ENCODE measurements around the gene PSMA3.

The PSMA3 gene

DNA sequence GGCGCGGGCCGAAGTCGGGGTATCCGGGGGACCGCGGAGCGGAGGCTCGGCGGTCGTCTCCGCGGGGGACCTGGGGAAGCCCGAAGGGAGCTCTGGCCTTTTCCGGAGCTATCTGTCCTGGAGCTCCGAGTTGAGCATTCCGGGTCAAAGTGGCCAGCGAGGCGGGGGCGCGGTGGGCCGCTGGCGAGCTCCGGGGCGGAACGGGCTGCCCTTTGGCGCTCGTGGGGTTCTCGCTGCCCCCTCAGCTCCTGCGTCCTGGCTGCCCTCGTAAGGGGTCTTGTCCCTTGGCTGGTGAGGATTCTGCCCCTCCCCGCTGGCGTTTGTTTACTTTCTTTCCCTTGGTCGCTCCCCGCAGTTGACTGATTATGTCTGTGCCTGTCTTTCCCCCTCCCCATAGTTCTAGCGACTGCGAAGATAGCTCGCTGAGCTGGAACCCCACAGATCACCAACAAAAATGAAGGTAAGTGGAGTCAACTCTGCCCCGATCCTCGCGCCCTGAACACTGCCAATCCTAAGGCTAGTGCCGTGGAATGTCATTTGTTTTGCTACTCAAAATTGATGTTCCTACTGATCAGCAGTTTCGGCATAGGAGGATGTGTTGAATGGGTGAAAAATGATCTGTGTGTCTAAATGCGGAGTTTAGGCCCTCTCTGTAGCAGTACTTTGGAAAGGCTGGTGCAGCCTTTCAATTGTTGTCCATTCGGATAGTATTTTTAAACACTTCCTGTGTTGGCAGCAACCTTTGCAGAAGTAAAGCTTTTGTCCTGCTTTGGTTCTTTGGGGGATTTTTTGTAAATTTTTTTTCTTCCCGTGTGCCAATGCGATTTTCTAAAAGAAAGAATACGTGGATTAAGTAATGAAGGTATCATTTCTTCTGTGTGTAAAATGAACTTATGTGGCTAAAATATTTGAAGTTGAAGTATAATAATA, 55.0 kb downstream of the PSMA3 start:
- peak in 1 of 2 experiments; percentile 34 for DNase-seq

DNA sequence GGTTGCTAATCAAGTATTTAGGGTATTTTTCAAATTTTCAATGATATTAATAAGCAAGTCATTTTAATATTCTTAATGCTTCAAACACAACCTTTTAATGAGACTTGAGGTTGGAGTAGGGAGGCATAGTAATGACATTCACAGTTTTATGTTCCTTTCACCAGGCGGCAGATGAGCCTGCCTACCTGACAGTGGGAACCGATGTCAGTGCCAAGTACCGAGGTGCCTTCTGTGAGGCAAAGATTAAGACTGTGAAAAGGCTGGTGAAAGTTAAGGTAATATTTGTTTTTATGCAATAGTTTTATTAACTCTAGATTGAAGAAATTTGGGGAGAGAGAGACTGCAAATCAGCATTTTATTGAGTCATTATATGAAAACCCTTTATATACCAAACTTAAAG, 56.8 kb downstream of the PSMA3 start:
- DNase-seq, result no peak

DNA sequence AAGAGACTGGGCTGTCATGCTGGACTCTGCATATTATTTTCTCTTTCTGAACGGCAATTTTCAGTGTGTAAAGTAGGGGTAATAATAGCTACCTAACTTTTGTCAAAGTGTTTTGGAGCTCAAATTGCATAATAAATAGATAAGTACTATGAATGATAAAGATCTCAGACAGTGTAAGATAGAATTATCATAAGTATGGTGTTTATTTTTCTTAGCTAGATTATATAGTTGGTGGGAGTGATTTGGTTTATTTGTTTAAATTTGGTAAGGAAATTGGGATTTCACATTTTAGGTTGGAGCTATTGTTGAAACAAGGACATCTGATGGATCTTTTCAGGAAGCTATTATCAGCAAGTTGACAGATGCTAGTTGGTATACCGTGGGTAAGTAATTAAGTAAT, 61.1 kb downstream of the PSMA3 start:
- DNase-seq, result no peak

DNA sequence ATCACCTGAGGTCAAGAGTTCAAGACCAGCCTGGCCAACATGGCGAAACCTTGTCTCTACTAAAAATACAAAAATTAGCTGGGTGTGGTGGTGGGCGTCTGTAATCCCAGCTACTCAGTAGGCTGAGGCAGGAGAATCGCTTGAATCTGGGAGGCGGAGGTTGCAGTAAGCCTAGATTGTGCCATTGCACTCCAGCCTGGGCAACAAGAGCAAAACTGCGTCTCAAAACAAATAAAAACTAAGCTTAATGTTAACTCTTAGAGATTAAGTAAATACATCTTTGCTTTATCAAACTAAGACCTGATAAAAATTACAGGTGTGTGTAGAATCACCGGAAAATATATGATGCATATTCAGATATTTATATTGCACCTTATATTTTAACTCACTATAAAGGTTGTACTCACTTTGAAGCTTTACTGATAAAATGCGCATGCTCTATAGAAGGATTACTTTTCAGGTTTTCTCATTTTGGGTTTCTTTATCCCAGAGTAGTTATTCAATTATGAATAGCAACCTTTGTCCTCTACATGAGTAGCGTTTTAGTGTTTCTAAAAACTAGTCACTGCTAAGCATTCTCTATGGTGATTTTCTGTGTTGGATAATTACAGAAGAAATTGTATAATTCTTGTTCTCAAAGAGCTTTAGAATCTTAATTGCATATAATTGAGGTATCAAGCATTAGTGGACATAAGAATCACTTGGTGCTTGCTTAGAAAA, 63.1 kb downstream of the PSMA3 start:
- DNase-seq, result no peak

DNA sequence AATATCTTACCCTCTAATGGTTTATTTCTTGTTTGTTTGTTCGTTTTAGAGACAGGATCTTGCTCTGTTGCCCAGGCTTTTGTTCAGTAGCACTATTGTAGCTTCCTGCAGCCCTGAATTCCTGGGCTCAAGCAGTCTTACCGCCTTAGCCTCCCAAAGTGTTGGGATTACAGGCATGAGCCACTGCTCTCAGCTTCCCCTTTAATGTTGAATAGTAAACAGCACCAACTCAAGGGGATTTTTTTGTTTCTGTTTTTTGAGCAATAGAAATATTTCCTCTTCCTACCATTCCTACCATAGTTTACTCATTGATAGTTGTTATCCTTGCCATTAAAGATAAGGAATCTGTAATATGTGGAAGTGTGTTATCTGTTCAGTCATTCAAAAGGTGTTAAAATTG, 64.4 kb downstream of the PSMA3 start:
- DNase-seq, result no peak

DNA sequence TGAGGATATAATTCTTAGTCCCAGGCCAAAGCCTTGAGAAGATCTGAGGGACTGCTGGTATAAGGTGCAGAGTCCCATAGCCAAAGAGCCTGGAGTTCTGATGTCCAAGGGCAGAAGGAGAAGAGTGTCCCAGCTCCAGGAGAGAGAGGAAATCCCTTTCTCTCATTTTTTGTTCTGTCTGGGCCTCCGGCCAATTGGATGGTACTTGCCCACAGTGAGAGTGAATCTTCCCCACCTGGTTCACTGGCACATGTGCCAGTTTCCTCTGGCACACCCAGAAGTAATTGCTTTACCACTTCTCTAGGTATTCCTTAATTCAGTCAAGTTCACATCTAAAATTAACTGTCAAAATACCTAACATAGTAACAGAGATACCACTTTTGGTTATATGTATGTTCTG, 69.1 kb downstream of the PSMA3 start:
- no peak for DNase-seq

DNA sequence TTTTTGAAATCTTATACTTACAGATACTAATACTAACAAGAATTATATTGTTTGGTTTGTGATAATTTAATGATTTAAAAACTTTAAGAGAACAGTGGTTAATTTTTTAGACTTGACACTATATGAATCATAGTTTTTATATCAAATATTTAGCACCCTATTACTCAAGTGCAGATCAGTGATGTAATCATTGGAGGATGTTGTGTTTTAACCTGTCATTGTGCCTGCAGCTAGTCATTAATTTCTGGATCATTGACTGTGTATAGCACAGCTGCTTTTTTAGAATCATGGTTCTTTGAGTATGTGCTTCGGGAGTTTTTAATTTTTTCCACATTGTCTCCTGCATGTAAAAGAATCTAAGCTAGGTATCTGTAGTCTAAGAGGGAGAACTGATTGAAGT, 71.0 kb downstream of the PSMA3 start:
- DNase-seq, result no peak

All from NCI-H524 (cell line).